CD14-positive monocyte (primary cell): ENCODE measurements around the gene TTC39B. TPM values are rescaled to one million over a fixed set of nuclear protein-coding genes. Genes with fewer than 3 reads are reported as not detected.

ENCODE experiments used
- DNase-seq, 3 donors: peaks; one replicate each; pipeline ENCODE4 v3.0.0-alpha.2; 2011 to 2022
- H2AFZ ChIP-seq: 2 replicates; pipeline ENCODE4 v1.6.0; 2012; ENCODE audit warnings: mild to moderate bottlenecking, low read depth, low read length, inconsistent platforms; ENCODE audit not compliant: insufficient read depth, poor library complexity, severe bottlenecking
- H3K27ac ChIP-seq, 2 donors: 1 replicate in 1 of 2; 2 replicates in 1 of 2; pipeline ENCODE4 v1.5.1; 2012 to 2013; ENCODE audit warnings: low read length in 2 of 2, control low read depth in 1 of 2, inconsistent platforms in 1 of 2, low read depth in 1 of 2, mild to moderate bottlenecking in 1 of 2
- H3K27me3 ChIP-seq, 2 donors: one replicate each; pipeline versions ENCODE4 v1.6.0 to v1.6.1; 2011 to 2013; ENCODE audit warnings: low read length in 2 of 2; ENCODE audit not compliant: control insufficient read depth in 2 of 2, insufficient read depth in 2 of 2
- H3K36me3 ChIP-seq, 2 donors: replicated peaks in 1 of 2; 1 replicate in 1 of 2; 2 replicates in 1 of 2; pipeline versions ENCODE4 v1.5.1 to v1.6.1; 2012 to 2013; ENCODE audit warnings: low read length in 2 of 2, control low read depth in 1 of 2, inconsistent platforms in 1 of 2, mild to moderate bottlenecking in 1 of 2; ENCODE audit not compliant: insufficient read depth in 2 of 2, control insufficient read depth in 1 of 2
- H3K4me1 ChIP-seq, 2 donors: 1 replicate in 1 of 2; 2 replicates in 1 of 2; pipeline versions ENCODE4 v1.5.1 to v1.6.1; 2012 to 2013; ENCODE audit warnings: low read length in 2 of 2, control low read depth in 1 of 2, inconsistent platforms in 1 of 2, mild to moderate bottlenecking in 1 of 2, moderate library complexity in 1 of 2; ENCODE audit not compliant: insufficient read depth in 2 of 2, control insufficient read depth in 1 of 2
- H3K4me2 ChIP-seq: replicated peaks from 2 replicates; pipeline ENCODE3; 2012; ENCODE audit warnings: low read length, moderate library complexity, mild to moderate bottlenecking; ENCODE audit not compliant: poor library complexity, severe bottlenecking; ENCODE audit errors: extremely low read depth
- H3K4me3 ChIP-seq, 3 experiments: fragments of 200-600 bp in 1 of 3; sonication (generic) in 1 of 3; replicated peaks in 1 of 3; 1 replicate in 2 of 3; 2 replicates in 1 of 3; pipeline ENCODE4 v1.5.1; 2011 to 2013; ENCODE audit warnings: low read length in 3 of 3, mild to moderate bottlenecking in 3 of 3, control low read depth in 2 of 3, low read depth in 2 of 3, inconsistent platforms in 1 of 3, moderate library complexity in 1 of 3
- H3K79me2 ChIP-seq: 2 replicates; pipeline ENCODE4 v1.6.0; 2012; ENCODE audit warnings: mild to moderate bottlenecking, control low read depth, inconsistent platforms, low read length, moderate library complexity; ENCODE audit not compliant: insufficient read depth
- H3K9ac ChIP-seq: 2 replicates; pipeline ENCODE4 v1.6.0; 2017; ENCODE audit warnings: low read length, mild to moderate bottlenecking; ENCODE audit not compliant: insufficient read depth, poor library complexity, severe bottlenecking
- H3K9me3 ChIP-seq, 2 donors: replicated peaks in 1 of 2; 1 replicate in 1 of 2; 2 replicates in 1 of 2; pipeline versions ENCODE4 v1.5.1 to v1.6.1; 2012 to 2013; ENCODE audit warnings: low read length in 2 of 2, control low read depth in 1 of 2; ENCODE audit not compliant: control insufficient read depth in 1 of 2, insufficient read depth in 1 of 2
- H4K20me1 ChIP-seq: 2 replicates; pipeline ENCODE4 v1.6.0; 2012; ENCODE audit warnings: mild to moderate bottlenecking, low read length, control low read depth, moderate library complexity; ENCODE audit not compliant: insufficient read depth
- H3K27ac Mint-ChIP-seq, 7 donors: one replicate each; pipeline ENCODE4 v1.8.0; 2020; ENCODE audit warnings: mild to moderate bottlenecking in 7 of 7, mixed read lengths in 7 of 7, moderate library complexity in 6 of 7, inconsistent platforms in 2 of 7
- H3K27me3 Mint-ChIP-seq, 3 donors: one replicate each; pipeline ENCODE4 v1.8.0; 2021 to 2022; ENCODE audit warnings: low read depth in 3 of 3, mild to moderate bottlenecking in 3 of 3, mixed read lengths in 3 of 3, moderate library complexity in 3 of 3, inconsistent platforms in 1 of 3
- H3K36me3 Mint-ChIP-seq, 2 donors: one replicate each; pipeline ENCODE4 v1.8.0; 2020; ENCODE audit warnings: mixed read lengths in 2 of 2, inconsistent platforms in 1 of 2, mild to moderate bottlenecking in 1 of 2
- H3K4me1 Mint-ChIP-seq: one replicate; pipeline ENCODE4 v1.8.0; 2020; ENCODE audit warnings: mild to moderate bottlenecking, mixed read lengths
- H3K4me3 Mint-ChIP-seq, 2 donors: one replicate each; pipeline ENCODE4 v1.8.0; 2020; ENCODE audit warnings: mild to moderate bottlenecking in 2 of 2, mixed read lengths in 2 of 2, moderate library complexity in 1 of 2
- H3K9me3 Mint-ChIP-seq, 7 donors: one replicate each; pipeline ENCODE4 v1.8.0; 2020 to 2022; ENCODE audit warnings: mixed read lengths in 7 of 7, mild to moderate bottlenecking in 6 of 7, moderate library complexity in 6 of 7, inconsistent platforms in 2 of 7
- WGBS: methylation state at CpG from one replicate; pipeline ENCODE4 v1.1.5; 2013; ENCODE audit warnings: missing lambda C conversion rate; ENCODE audit not compliant: insufficient coverage; 5-methylcytosine and 5-hydroxymethylcytosine counted together
- intact Hi-C, 2 donors: fragments of 100-400 bp; cut with micrococcal nuclease; formaldehyde crosslinking; loops; one replicate each; pipeline versions ENCODE4 v1.15.0 to v1.15.1; 2023
- polyA plus RNA-seq, 3 donors: library from polyadenylated mRNA; depleted of rRNA in 1 of 3; unstranded in 2 of 3; stranded (reverse) in 1 of 3; fragments of 300-500 nt in 2 of 3; fragments of >200 nt in 1 of 3; fragmentation: Illumina TruSeq in 2 of 3; gene quantifications; 1 replicate in 2 of 3; 2 replicates in 1 of 3; pipeline ENCODE4 v1.2.3, GENCODE V29; 2012 to 2021
- TF ChIP-seq, protein P1 (sequence below): fragments of 200-600 bp; IDR thresholded peaks from one replicate; pipeline ENCODE4 v1.8.0; 2022; ENCODE audit warnings: antibody characterized with exemption, mild to moderate bottlenecking

TTC39B gene
- polyA plus RNA-seq, 3 donors = 0.87 to 5.3 (median 3.1) TPM

DNA sequence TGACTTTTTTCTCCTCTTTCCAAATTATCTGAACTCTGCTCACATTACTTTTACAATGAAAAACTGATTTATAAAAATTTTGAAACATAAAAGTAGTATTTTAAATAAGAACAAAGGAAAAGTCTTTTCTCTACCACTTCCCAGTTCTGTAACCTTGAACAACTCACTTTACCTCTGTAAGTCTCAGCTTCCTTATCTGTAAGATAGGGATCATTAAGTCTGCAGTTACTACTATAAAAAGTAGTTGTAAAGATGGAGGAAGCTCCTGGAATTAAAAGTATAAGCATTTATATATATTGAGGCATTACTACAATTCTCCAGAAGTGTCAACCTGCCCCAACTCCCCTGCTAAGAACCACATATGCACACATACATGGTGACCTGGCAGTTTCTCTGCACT, 88.0 kb downstream of the TTC39B start:
- no peaks in the 10 kb centered on the region for H3K9me3 Mint-ChIP-seq
- intact Hi-C loops = loop anchor here in 1 of 2 donors (10.0 kb wide), 1 partner anchor 386 kb away; no protein-coding TSS in a partner anchor

DNA sequence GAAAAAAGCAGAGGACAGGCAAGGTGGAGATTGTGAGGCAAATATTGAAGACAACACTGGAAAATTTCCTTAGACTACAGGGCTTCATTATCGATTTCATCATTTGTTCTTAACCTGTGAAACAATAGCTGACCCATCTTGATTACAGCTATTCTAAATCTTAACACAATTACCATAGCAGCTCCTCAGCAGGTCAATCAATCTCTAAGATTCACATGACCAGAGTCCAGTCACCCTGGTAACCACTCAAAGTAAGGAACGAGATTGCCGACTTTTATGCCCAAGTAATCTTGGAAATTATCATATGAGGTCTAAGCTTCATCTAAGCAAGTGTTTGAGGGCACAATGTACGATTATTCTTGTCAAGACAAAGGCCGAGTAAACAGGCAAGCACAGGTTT, 93.8 kb downstream of the TTC39B start:
- H3K4me2 ChIP-seq = no peak overlapping the region
- H3K4me3 ChIP-seq = no peak overlapping the region
- H3K36me3 ChIP-seq = no peaks in the 10 kb centered on the region
- H3K79me2 ChIP-seq = no peaks in the 10 kb centered on the region
- intact Hi-C loops = loop anchor here in 1 of 2 donors (10.0 kb wide), 1 partner anchor 392 kb away; no protein-coding TSS in a partner anchor
- Mint-ChIP-seq H3K36me3 (peaks cover 10 to 12% of the 10 kb centered on the region in 2 donors), H3K4me3 (no peak overlapping the region), H3K4me1 (no peaks in the 10 kb centered on the region), H3K27me3 (no peaks in the 10 kb centered on the region), H3K9me3 (no peaks in the 10 kb centered on the region), H3K27ac (no peak overlapping the region)
- DNase-seq = no peak
- H3K27ac ChIP-seq = no peak overlapping the region
- no peak overlapping the region for H2AFZ ChIP-seq
- TF ChIP-seq, protein P1, sequence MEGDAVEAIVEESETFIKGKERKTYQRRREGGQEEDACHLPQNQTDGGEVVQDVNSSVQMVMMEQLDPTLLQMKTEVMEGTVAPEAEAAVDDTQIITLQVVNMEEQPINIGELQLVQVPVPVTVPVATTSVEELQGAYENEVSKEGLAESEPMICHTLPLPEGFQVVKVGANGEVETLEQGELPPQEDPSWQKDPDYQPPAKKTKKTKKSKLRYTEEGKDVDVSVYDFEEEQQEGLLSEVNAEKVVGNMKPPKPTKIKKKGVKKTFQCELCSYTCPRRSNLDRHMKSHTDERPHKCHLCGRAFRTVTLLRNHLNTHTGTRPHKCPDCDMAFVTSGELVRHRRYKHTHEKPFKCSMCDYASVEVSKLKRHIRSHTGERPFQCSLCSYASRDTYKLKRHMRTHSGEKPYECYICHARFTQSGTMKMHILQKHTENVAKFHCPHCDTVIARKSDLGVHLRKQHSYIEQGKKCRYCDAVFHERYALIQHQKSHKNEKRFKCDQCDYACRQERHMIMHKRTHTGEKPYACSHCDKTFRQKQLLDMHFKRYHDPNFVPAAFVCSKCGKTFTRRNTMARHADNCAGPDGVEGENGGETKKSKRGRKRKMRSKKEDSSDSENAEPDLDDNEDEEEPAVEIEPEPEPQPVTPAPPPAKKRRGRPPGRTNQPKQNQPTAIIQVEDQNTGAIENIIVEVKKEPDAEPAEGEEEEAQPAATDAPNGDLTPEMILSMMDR = no peak
- H4K20me1 ChIP-seq = no peaks in the 10 kb centered on the region
- WGBS = no CpG with 5 or more reads among the region's 5 CpGs
- no peaks in the 10 kb centered on the region for H3K27me3 ChIP-seq
- no peaks in the 10 kb centered on the region for H3K4me1 ChIP-seq
- H3K9ac ChIP-seq = no peak overlapping the region
- no peaks in the 10 kb centered on the region for H3K9me3 ChIP-seq

More for the DNA sequence above, 88.0 kb downstream of the TTC39B start:
- Mint-ChIP-seq H3K27me3 (peaks cover 0 to 2% (median 0%) of the 10 kb centered on the region in 3 donors), H3K4me1 (peaks cover 1% of the 10 kb centered on the region), H3K4me3 (no peak overlapping the region), H3K36me3 (peaks cover 0 to 5% of the 10 kb centered on the region in 2 donors), H3K27ac (no peak overlapping the region)
- no peak overlapping the region for H2AFZ ChIP-seq
- H4K20me1 ChIP-seq = no peaks in the 10 kb centered on the region
- no peaks in the 10 kb centered on the region for H3K36me3 ChIP-seq
- H3K9ac ChIP-seq = no peak overlapping the region
- H3K27me3 ChIP-seq = no peaks in the 10 kb centered on the region
- no peak for DNase-seq
- no peaks in the 10 kb centered on the region for H3K79me2 ChIP-seq
- no peak overlapping the region for H3K4me3 ChIP-seq
- TF ChIP-seq, protein P1 = no peak
- no peaks in the 10 kb centered on the region for H3K9me3 ChIP-seq
- no peak overlapping the region for H3K27ac ChIP-seq
- no peak overlapping the region for H3K4me2 ChIP-seq
- H3K4me1 ChIP-seq = no peaks in the 10 kb centered on the region
